NCI-H526 treated with DMSO at 0.1 percent for 48 hours (cell line): ENCODE data around the gene CLEC18C.
"Not testable (repeated sequence)": the region's sequence is repeated elsewhere in the genome, so short reads cannot be mapped to it uniquely, and the experiment has no call there.

Experiments
- DNase-seq: peaks from one replicate; lab custom pipeline; 2025; lab: John Stamatoyannopoulos, UW

CLEC18C gene

GRCh38 chr16:70218586-70218985 lies 45.0 kb downstream of the CLEC18C start:
- not testable (repeated sequence) for DNase-seq

DNA sequence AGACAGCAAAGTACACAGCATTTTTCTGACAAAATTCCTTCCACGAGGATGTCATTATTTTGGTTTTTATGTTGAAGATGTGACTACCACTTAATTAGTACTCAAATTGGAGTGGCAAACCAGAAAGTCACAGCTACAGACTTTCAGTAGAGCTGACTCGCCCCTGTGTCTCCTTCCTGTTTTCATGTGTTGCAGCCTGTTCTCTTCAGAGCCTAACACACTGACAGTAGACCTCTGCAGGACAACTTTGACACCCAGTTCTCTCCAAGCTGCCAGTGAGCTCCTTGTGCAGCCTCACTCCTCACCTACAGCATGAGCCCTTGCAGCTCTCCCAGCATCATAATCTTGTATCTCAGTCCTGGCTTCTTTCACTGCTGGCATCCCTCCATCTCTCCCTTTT lies 49.0 kb downstream of the CLEC18C start:
- not testable (repeated sequence) for DNase-seq

DNA sequence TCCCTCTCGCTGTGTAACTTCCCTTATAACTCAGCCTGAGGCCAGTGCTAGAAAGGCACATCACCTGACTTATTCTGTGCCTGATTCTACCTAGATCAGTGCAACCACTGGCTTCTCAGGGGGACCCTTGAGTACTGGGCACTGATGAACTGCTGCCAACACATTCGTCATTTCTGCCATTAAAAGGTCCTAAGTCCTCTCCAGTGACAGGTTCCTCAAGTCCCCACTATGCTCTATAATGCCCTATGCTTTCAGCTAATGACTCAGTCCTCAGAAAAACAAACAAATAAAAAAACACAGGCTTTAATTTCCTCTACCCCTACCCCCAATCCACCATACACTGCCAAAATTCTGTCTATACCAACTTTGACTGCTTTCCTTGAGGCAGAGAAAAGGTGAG lies 49.6 kb downstream of the CLEC18C start:
- not testable (repeated sequence) for DNase-seq

DNA sequence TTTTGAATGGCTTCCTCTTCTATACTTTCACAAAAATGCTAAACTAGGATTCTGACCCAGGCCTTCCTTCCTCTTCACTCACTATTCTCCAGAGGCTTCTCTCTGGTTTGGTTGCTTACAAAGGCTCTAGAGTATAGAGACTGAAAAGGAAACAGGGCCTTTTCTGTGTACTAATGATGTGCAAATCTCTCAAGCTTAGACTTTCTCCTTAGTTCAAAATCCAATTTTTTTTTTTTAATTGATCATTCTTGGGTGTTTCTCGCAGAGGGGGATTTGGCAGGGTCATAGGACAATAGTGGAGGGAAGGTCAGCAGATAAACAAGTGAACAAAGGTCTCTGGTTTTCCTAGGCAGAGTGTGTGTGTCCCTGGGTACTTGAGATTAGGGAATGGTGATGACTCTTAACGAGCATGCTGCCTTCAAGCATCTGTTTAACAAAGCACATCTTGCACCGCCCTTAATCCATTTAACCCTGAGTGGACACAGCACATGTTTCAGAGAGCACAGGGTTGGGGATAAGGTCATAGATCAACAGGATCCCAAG lies 50.5 kb downstream of the CLEC18C start:
- not testable (repeated sequence) for DNase-seq

GRCh38 chr16:70224645-70225044 lies 51.1 kb downstream of the CLEC18C start:
- not testable (repeated sequence) for DNase-seq

- DNase-seq: not testable (repeated sequence)
Measured at GRCh38 chr16:70225430-70225829, 51.8 kb downstream of the CLEC18C start.

DNA sequence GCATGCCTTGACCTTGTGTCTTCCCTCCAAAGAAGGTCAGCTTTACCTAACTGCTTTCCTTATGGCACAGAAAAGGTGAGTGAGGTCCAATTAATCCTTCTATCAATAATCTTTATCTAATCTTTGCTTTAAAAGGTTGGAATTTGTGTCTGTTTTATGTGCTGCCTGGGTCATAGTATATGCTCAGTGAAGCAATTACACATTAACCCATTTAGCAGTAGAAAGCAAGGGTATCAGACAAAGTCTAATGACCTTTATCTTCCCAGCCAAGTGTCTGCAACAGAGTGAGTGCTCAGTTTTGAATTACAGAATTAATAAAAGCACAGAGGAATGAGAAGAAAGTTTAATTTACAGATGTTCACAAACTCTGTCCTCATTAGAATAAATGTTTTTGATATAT lies 52.4 kb downstream of the CLEC18C start:
- DNase-seq: not testable (repeated sequence)

DNA sequence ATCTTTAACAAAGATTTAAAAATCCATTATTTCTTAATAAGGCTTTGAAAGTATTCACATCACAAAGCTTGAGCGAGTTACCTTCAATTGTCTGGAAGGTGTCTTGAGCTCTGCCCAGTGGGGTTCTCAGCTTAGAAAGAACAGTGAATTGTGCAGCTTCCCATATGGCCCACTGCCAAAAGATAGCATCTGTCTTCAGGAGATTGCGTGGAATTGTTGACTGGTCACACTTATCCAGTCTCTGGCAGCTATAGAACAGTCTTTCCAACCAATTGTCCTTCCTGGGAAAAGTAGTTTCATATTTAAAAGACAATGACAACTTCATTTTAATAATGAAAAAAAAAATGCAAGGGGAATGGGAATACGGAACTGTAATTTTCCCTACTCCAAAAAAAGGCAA lies 58.2 kb downstream of the CLEC18C start:
- DNase-seq: not testable (repeated sequence)
